CD4-positive, alpha-beta memory T cell (primary cell): ENCODE data around the gene SYP. TPM values are rescaled to one million over a fixed set of nuclear protein-coding genes. Genes with fewer than 3 reads are reported as not detected.

Experiments used
- CTCF ChIA-PET: fragments of 350-600 bp; sonication (Branson Sonifier 250); formaldehyde crosslinking; loops from one replicate; lab custom pipeline; 2021; ENCODE audit warnings: inconsistent platforms; ENCODE audit not compliant: partially characterized antibody; lab: Charles Lee
- POLR2A ChIA-PET: fragments of 350-600 bp; sonication (Branson Sonifier 250); formaldehyde crosslinking; loops from one replicate; lab custom pipeline; 2021; ENCODE audit not compliant: partially characterized antibody; lab: Charles Lee
- DNase-seq, 5 donors: peaks; one replicate each; pipeline versions ENCODE4 v3.0.0 to v3.0.0-alpha.2; 2020 to 2022; ENCODE audit warnings: mixed read lengths in 1 of 5
- H3K27ac ChIP-seq: one replicate; pipeline ENCODE4 v1.7.0; 2013; ENCODE audit warnings: low read depth, low read length
- H3K27me3 ChIP-seq: 2 replicates; pipeline ENCODE4 v1.7.0; 2013; ENCODE audit warnings: mild to moderate bottlenecking, low read length, moderate library complexity; ENCODE audit not compliant: insufficient read depth
- H3K36me3 ChIP-seq: 2 replicates; pipeline ENCODE4 v1.7.0; 2013; ENCODE audit warnings: mild to moderate bottlenecking, low read length, moderate library complexity; ENCODE audit not compliant: insufficient read depth
- H3K4me1 ChIP-seq: 2 replicates; pipeline ENCODE4 v1.7.0; 2013; ENCODE audit warnings: mild to moderate bottlenecking, low read length, moderate library complexity; ENCODE audit not compliant: insufficient read depth
- H3K4me3 ChIP-seq, 2 donors: one replicate each; pipeline ENCODE4 v1.7.0; 2013; ENCODE audit warnings: low read length in 2 of 2, mild to moderate bottlenecking in 1 of 2
- H3K9me3 ChIP-seq, 2 donors: one replicate each; pipeline ENCODE4 v1.7.0; 2013; ENCODE audit warnings: low read length in 2 of 2, control low read depth in 1 of 2; ENCODE audit not compliant: control insufficient read depth in 1 of 2
- H3K27ac Mint-ChIP-seq, 7 donors: one replicate each; pipeline ENCODE4 v1.8.0; 2020 to 2021; ENCODE audit warnings: mixed read lengths in 7 of 7, mild to moderate bottlenecking in 6 of 7, inconsistent platforms in 3 of 7, moderate library complexity in 3 of 7
- H3K27me3 Mint-ChIP-seq, 2 donors: one replicate each; pipeline ENCODE4 v1.8.0; 2020 to 2021; ENCODE audit warnings: mixed read lengths in 2 of 2
- H3K36me3 Mint-ChIP-seq, 2 donors: one replicate each; pipeline ENCODE4 v1.8.0; 2020 to 2021; ENCODE audit warnings: mixed read lengths in 2 of 2, inconsistent platforms in 1 of 2, mild to moderate bottlenecking in 1 of 2
- H3K4me1 Mint-ChIP-seq, 4 donors: one replicate each; pipeline ENCODE4 v1.8.0; 2020 to 2021; ENCODE audit warnings: mixed read lengths in 4 of 4, mild to moderate bottlenecking in 1 of 4
- H3K4me3 Mint-ChIP-seq, 8 donors: one replicate each; pipeline ENCODE4 v1.8.0; 2020 to 2021; ENCODE audit warnings: mixed read lengths in 8 of 8, mild to moderate bottlenecking in 7 of 8, moderate library complexity in 6 of 8, inconsistent platforms in 3 of 8
- H3K9me3 Mint-ChIP-seq, 8 donors: one replicate each; pipeline ENCODE4 v1.8.0; 2020 to 2021; ENCODE audit warnings: mixed read lengths in 8 of 8, mild to moderate bottlenecking in 5 of 8, inconsistent platforms in 3 of 8, moderate library complexity in 1 of 8
- intact Hi-C: fragments of 100-400 bp; cut with micrococcal nuclease; formaldehyde crosslinking; loops from one replicate; pipeline ENCODE4 v1.15.1; 2023
- polyA plus RNA-seq, 2 donors: library from polyadenylated mRNA; unstranded; fragments of 300-500 nt; fragmentation: Illumina TruSeq; gene quantifications; one replicate each; pipeline ENCODE4 v1.2.3, GENCODE V29; 2021
- total RNA-seq, 2 experiments: library from RNA; stranded (reverse); gene quantifications; one replicate each; pipeline ENCODE4 v1.2.3, GENCODE V29; 2021

The SYP gene
- total and polyA plus RNA-seq, 4 experiments from 2014 or later: 0.32 to 0.73 (median 0.50) TPM; not detected in 1

DNA sequence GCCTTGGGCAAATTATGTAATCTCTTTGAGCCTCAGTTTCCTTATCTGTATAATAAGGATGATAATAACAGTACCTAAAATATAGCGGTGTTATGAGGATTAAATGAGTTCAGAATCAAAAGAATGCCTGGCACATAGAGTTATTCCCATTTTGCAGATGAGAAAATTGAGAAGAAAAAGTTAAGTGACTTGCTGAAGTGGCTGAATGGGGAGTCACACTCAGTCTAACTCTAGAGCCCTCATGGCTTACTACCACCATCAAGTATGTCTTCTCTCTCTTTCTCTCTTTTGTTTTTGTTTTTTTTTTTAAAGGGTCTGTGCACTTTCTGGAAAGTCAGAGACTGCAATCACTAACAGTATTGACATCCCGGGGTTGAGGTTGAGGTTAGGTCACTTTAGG lies 32.5 kb upstream of the SYP start:
- CTCF ChIA-PET: no interaction called here

DNA sequence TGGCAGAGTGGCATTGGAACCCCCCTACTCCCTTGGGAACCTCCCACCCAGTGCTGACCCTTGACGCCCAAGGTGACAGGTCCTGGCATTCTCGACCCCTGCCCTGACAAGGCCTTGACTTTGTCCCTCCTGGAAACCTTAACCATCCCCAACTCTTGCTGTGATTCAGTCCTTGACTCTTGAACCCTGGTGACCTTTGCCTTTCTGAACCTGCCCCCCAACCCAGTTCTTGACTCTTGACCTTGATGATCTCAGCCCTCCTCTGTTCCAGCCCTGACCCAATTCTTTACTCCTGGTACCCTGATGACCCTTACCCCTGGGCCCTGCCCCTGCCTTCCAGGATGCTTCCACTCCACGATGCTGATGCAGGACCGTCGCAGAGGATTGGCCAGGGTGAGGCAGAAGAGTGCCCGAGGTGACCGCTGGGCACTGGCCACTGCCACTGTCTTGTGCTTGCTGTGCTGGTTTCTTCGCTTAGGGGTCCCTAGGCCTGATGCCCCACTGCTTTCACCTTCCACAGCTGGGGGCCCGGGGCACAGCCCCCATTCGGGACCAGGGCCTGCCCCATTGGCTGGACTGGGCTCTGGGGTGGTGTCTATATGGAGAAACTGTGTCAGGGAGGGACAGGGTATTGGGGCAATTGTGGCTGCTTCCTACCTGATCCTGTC lies 31.5 kb upstream of the SYP start:
- Histone ChIP-seq H3K4me1 (peaks cover 24% of the 10 kb centered on the region), H3K36me3 (no peaks in the 10 kb centered on the region), H3K27ac (peak overlapping the region; percentile 58), H3K27me3 (no peaks in the 10 kb centered on the region), H3K9me3 (no peaks in the 10 kb centered on the region), H3K4me3 (peak overlapping the region in 1 of 2 donors; percentile 43)
- peak overlapping the region in 7 of 8 donors; percentile 6 to 84 (median 80) for H3K4me3 Mint-ChIP-seq
- no peak for DNase-seq
- no peaks in the 10 kb centered on the region for H3K27me3 Mint-ChIP-seq
- no peaks in the 10 kb centered on the region for H3K36me3 Mint-ChIP-seq
- ChIA-PET POLR2A (interaction anchor here (1.7 kb wide), 1 partner anchor 31 kb away, joined by 5 read pairs; no protein-coding TSS in a partner anchor), CTCF (no interaction called here)
- H3K27ac Mint-ChIP-seq: peak overlapping the region; percentile 18 to 93 (median 83)
- H3K9me3 Mint-ChIP-seq: no peaks in the 10 kb centered on the region
- peaks cover 9 to 29% (median 14%) of the 10 kb centered on the region in 4 donors for H3K4me1 Mint-ChIP-seq
- intact Hi-C loops: no loop called here

More for the DNA sequence above, 32.5 kb upstream of the SYP start:
- Mint-ChIP-seq H3K27me3 (no peaks in the 10 kb centered on the region), H3K36me3 (no peaks in the 10 kb centered on the region), H3K4me3 (peak overlapping the region in 1 of 8 donors; percentile 71), H3K4me1 (peaks cover 18 to 40% (median 24%) of the 10 kb centered on the region in 4 donors), H3K9me3 (peaks cover 0 to 2% (median 0%) of the 10 kb centered on the region in 8 donors), H3K27ac (peak overlapping the region in 3 of 7 donors; percentile 2 to 27 (median 4))
- H3K27me3 ChIP-seq: no peaks in the 10 kb centered on the region
- POLR2A ChIA-PET: no interaction called here
- no peak overlapping the region for H3K4me3 ChIP-seq
- peaks cover 34% of the 10 kb centered on the region for H3K4me1 ChIP-seq
- DNase-seq: no peak
- no peaks in the 10 kb centered on the region for H3K9me3 ChIP-seq
- intact Hi-C loops: no loop called here
- no peak overlapping the region for H3K27ac ChIP-seq
- H3K36me3 ChIP-seq: no peaks in the 10 kb centered on the region

GRCh38 chrX:49230500-49231232 lies 30.7 kb upstream of the SYP start:
- peak; percentile 29 to 58 (median 47) for DNase-seq
- no peaks in the 10 kb centered on the region for H3K36me3 ChIP-seq
- peak overlapping the region; percentile 58 for H3K27ac ChIP-seq
- ChIA-PET POLR2A (interaction anchor here (0.8 to 1.7 kb wide), 4 partner anchors 30 to 43 kb away, joined by 3 to 5 read pairs (median 4); no protein-coding TSS in a partner anchor), CTCF (interaction anchor here (1.4 to 1.7 kb wide), 2 partner anchors 38 to 39 kb away, joined by 4 to 6 read pairs; no protein-coding TSS in a partner anchor)
- Mint-ChIP-seq H3K27me3 (no peaks in the 10 kb centered on the region), H3K4me3 (peak overlapping the region; percentile 76 to 84 (median 81)), H3K9me3 (no peaks in the 10 kb centered on the region), H3K4me1 (peaks cover 9 to 26% (median 12%) of the 10 kb centered on the region in 4 donors), H3K27ac (peak overlapping the region; percentile 81 to 95 (median 92)), H3K36me3 (no peaks in the 10 kb centered on the region)
- peaks cover 17% of the 10 kb centered on the region for H3K4me1 ChIP-seq
- peak overlapping the region in 1 of 2 donors; percentile 43 for H3K4me3 ChIP-seq
- H3K9me3 ChIP-seq: no peaks in the 10 kb centered on the region
- H3K27me3 ChIP-seq: no peaks in the 10 kb centered on the region
- intact Hi-C loops: loop anchor here (1.0 kb wide), 1 partner anchor 30 kb away; the partner anchor contains the start of gene SYP

- no peak overlapping the region for H3K27ac ChIP-seq
- Mint-ChIP-seq H3K9me3 (no peaks in the 10 kb centered on the region), H3K4me1 (peaks cover 4 to 16% (median 6%) of the 10 kb centered on the region in 4 donors), H3K4me3 (no peak overlapping the region), H3K36me3 (no peaks in the 10 kb centered on the region), H3K27ac (peak overlapping the region in 1 of 7 donors; percentile 47), H3K27me3 (no peaks in the 10 kb centered on the region)
- CTCF ChIA-PET: no interaction called here
- no peaks in the 10 kb centered on the region for H3K36me3 ChIP-seq
- H3K4me3 ChIP-seq: no peak overlapping the region
- intact Hi-C loops: no loop called here
- POLR2A ChIA-PET: no interaction called here
- no peaks in the 10 kb centered on the region for H3K9me3 ChIP-seq
- DNase-seq: no peak
- H3K27me3 ChIP-seq: no peaks in the 10 kb centered on the region
- H3K4me1 ChIP-seq: peaks cover 12% of the 10 kb centered on the region
Measured at GRCh38 chrX:49228185-49228584, 28.2 kb upstream of the SYP start.

- Mint-ChIP-seq H3K36me3 (no peaks in the 10 kb centered on the region), H3K9me3 (no peaks in the 10 kb centered on the region), H3K27me3 (no peaks in the 10 kb centered on the region), H3K4me1 (peaks cover 4 to 16% (median 6%) of the 10 kb centered on the region in 4 donors), H3K27ac (peak overlapping the region in 1 of 7 donors; percentile 47), H3K4me3 (no peak overlapping the region)
- POLR2A ChIA-PET: no interaction called here
- H3K27ac ChIP-seq: no peak overlapping the region
- H3K4me3 ChIP-seq: no peak overlapping the region
- DNase-seq: no peak
- no peaks in the 10 kb centered on the region for H3K27me3 ChIP-seq
- no peaks in the 10 kb centered on the region for H3K9me3 ChIP-seq
- H3K4me1 ChIP-seq: peaks cover 12% of the 10 kb centered on the region
- H3K36me3 ChIP-seq: no peaks in the 10 kb centered on the region
- intact Hi-C loops: no loop called here
- CTCF ChIA-PET: no interaction called here
Measured at GRCh38 chrX:49227726-49228125, 27.7 kb upstream of the SYP start.

- Mint-ChIP-seq H3K27me3 (no peaks in the 10 kb centered on the region), H3K4me1 (peaks cover 4 to 16% (median 7%) of the 10 kb centered on the region in 4 donors), H3K4me3 (no peak overlapping the region), H3K27ac (no peak overlapping the region), H3K36me3 (no peaks in the 10 kb centered on the region), H3K9me3 (no peaks in the 10 kb centered on the region)
- CTCF ChIA-PET: no interaction called here
- POLR2A ChIA-PET: no interaction called here
- Histone ChIP-seq H3K4me1 (peaks cover 12% of the 10 kb centered on the region), H3K27me3 (no peaks in the 10 kb centered on the region), H3K36me3 (no peaks in the 10 kb centered on the region), H3K9me3 (no peaks in the 10 kb centered on the region), H3K4me3 (no peak overlapping the region), H3K27ac (no peak overlapping the region)
- intact Hi-C loops: no loop called here
- no peak for DNase-seq
Measured at GRCh38 chrX:49226946-49227345, 27.0 kb upstream of the SYP start.

DNA sequence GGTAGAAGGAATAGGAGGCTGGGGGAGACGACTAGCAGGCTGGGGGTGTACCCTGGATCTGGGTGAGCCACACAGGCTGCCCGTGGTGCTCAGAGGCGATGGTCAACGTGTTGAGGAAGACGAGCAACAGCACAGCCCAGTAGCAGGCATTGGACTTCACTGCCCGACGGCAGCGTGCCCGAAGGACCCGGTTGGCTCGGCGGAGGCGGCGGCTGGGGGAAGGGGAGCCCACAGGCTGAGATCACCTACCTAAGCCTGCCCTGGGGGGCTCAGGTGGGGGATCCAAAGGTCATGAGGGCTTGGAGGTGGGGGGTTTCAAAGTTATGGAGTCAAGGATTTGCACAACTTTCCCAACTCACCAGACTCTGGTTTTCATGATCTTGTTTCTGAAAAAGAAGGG lies 25.9 kb upstream of the SYP start:
- H3K27me3 Mint-ChIP-seq: no peaks in the 10 kb centered on the region
- Histone ChIP-seq H3K36me3 (no peaks in the 10 kb centered on the region), H3K9me3 (no peaks in the 10 kb centered on the region), H3K27ac (no peak overlapping the region), H3K27me3 (no peaks in the 10 kb centered on the region), H3K4me3 (no peak overlapping the region), H3K4me1 (peaks cover 5% of the 10 kb centered on the region)
- ChIA-PET CTCF (no interaction called here), POLR2A (no interaction called here)
- H3K27ac Mint-ChIP-seq: no peak overlapping the region
- H3K36me3 Mint-ChIP-seq: no peaks in the 10 kb centered on the region
- intact Hi-C loops: no loop called here
- no peak for DNase-seq
- H3K4me1 Mint-ChIP-seq: peaks cover 4 to 9% (median 5%) of the 10 kb centered on the region in 4 donors
- H3K4me3 Mint-ChIP-seq: peak overlapping the region in 1 of 8 donors; percentile 15
- H3K9me3 Mint-ChIP-seq: no peaks in the 10 kb centered on the region
